ENCODE measurements around the gene PRKAR1B. TPM values are rescaled to one million over a fixed set of nuclear protein-coding genes. Genes with fewer than 3 reads are reported as not detected.

PRKAR1B gene
- total and polyA plus RNA-seq, 10 of the 15 experiments (the other 5 are each of a cell fraction or from before 2014, with no cell fraction given) = 1.4 to 45.6 (median 19.3) TPM

- no peak for TF ChIP-seq SMAD1 (IDR thresholded peaks at IDR 0.05; ENCODE audit: low read depth, partially characterized antibody)
Measured at GRCh38 chr7:500521-501420, 226.3 kb downstream of the PRKAR1B start (continued).

- in situ Hi-C loops (cut with MboI) = no loop called here
- H3K4me2 ChIP-seq (ENCODE audit: control insufficient read depth, insufficient read depth) = no peak overlapping the region
- WGBS (ENCODE audit: insufficient coverage, insufficient replicate concordance, low lambda C conversion rate, missing lambda C conversion rate) = 87% methylated on average over 20 of the region's 20 CpGs
- TF ChIP-seq KDM1A (IDR thresholded peaks at IDR 0.05; ENCODE audit: borderline replicate concordance) (no peak), HDAC2 (IDR thresholded peaks at IDR 0.05) (no peak), CBX5 (IDR thresholded peaks at IDR 0.05; ENCODE audit: low read depth) (no peak), MYC (IDR thresholded peaks at IDR 0.05; ENCODE audit: insufficient read depth, insufficient read length, insufficient replicate concordance, low read length, severe bottlenecking) (no peak), ZNF622 (IDR thresholded peaks at IDR 0.05) (no peak), BMI1 (IDR thresholded peaks at IDR 0.05; ENCODE audit: borderline replicate concordance) (no peak), SMAD1 (IDR thresholded peaks at IDR 0.05; ENCODE audit: low read depth, partially characterized antibody) (no peak), JUNB (IDR thresholded peaks at IDR 0.05) (no peak), CEBPB (IDR thresholded peaks at IDR 0.05; ENCODE audit: borderline replicate concordance in 1 of 2, low read depth in 2 of 2, low read length in 2 of 2) (no peak), TCF3 (IDR thresholded peaks at IDR 0.05; ENCODE audit: borderline replicate concordance, insufficient read depth, low read depth, low read length) (no peak), LARP7 (IDR thresholded peaks at IDR 0.05) (no peak), SMC3 (IDR thresholded peaks at IDR 0.05; ENCODE audit: borderline replicate concordance, low read length) (no peak), CHD4 (IDR thresholded peaks at IDR 0.05) (no peak), EGR1 (IDR thresholded peaks at IDR 0.05; ENCODE audit: borderline replicate concordance in 1 of 2, low read depth in 2 of 2, low read length in 2 of 2) (no peak), CBX3 (IDR thresholded peaks at IDR 0.05; ENCODE audit: borderline replicate concordance, low read depth) (no peak), RUNX3 (IDR thresholded peaks at IDR 0.05; ENCODE audit: low read length) (no peak)
- ChIA-PET SMC1A (ENCODE audit: uncharacterized antibody, unreplicated experiment) (no interaction called here), CTCF (no interaction called here), POLR2A (no interaction called here), RAD21 (ENCODE audit: unreplicated experiment) (no interaction called here)
- intact Hi-C loops (cut with micrococcal nuclease; ENCODE audit: unreplicated experiment) = no loop called here
- H2AFZ ChIP-seq (ENCODE audit: control insufficient read depth, low read depth, low read length) = no peak overlapping the region
- H3K36me3 ChIP-seq (ENCODE audit: control insufficient read depth in 2 of 2, insufficient read depth in 2 of 2, low read length in 1 of 2) = peaks cover 0 to 6% of the 10 kb centered on the region in 2 experiments; a peak in 2 of 4 replicates
- BruUV-seq (replicated peaks) = no TSS peak
- no peaks in the 10 kb centered on the region for H3K27me3 ChIP-seq (replicated peaks in 1 of 2; ENCODE audit: control insufficient read depth in 2 of 2, insufficient read depth in 2 of 2, low read length in 1 of 2)
- H4K20me1 ChIP-seq (ENCODE audit: control insufficient read depth, insufficient read depth) = no peaks in the 10 kb centered on the region
- FAIRE-seq = no peak
- no peak overlapping the region for H3K9ac ChIP-seq (ENCODE audit: control insufficient read depth, insufficient read depth, low read length)
- H3K9me3 ChIP-seq (replicated peaks; ENCODE audit: control insufficient read depth, insufficient read depth, low read length) = no peaks in the 10 kb centered on the region
- ATAC-seq = no peak
- H3K4me1 ChIP-seq (ENCODE audit: control insufficient read depth, insufficient read depth, low read length) = no peaks in the 10 kb centered on the region
- DNase-seq (ENCODE audit: low read depth, low spot score) = no peak
- no peaks in the 10 kb centered on the region for H3K79me2 ChIP-seq (ENCODE audit: control insufficient read depth, insufficient read depth, low read length)
- H3K4me3 ChIP-seq = no peak overlapping the region
- H3K27ac ChIP-seq (ENCODE audit: control insufficient read depth, insufficient read depth) = no peak overlapping the region
Measured at GRCh38 chr7:499853-500485, 227.1 kb downstream of the PRKAR1B start.

Data from GM12878 (cell line).